GM19455 (cell line): ENCODE results near the gene SORBS1.

Source experiments
- ATAC-seq: cut with Tn5 transposase; IDR thresholded peaks from one replicate; pipeline ENCODE4 v1.9.1; 2021; ENCODE audit not compliant: unreplicated experiment

Gene SORBS1

GRCh38 chr10:95542330-95542729 is 18.8 kb downstream of the SORBS1 start:
- no peak for ATAC-seq

DNA sequence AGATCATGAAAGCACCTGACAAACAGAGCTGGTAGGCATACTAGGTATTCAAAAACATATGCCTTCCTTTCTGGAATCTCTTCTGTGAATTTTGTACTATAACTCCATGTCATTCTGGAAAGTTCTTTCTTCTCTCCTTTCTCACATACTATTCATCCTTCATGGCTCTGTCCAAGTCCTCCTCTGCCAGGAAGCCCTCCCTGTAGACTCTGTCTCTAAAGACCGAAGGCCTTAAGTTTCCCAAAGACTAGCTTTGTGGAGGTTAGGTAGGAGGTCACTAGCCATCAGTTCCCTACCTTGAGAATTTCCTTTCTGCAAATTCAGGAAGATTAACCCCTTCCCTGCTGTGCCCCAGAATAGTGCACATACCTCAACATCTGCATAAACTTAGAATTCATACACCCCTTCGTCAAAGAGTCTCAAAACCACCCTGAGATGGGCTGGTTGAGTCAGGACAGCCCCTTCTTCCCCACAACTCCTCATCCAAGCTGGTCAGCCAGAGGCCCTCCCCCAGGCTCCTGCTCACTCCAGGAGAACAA is 20.6 kb downstream of the SORBS1 start:
- ATAC-seq = no peak

DNA sequence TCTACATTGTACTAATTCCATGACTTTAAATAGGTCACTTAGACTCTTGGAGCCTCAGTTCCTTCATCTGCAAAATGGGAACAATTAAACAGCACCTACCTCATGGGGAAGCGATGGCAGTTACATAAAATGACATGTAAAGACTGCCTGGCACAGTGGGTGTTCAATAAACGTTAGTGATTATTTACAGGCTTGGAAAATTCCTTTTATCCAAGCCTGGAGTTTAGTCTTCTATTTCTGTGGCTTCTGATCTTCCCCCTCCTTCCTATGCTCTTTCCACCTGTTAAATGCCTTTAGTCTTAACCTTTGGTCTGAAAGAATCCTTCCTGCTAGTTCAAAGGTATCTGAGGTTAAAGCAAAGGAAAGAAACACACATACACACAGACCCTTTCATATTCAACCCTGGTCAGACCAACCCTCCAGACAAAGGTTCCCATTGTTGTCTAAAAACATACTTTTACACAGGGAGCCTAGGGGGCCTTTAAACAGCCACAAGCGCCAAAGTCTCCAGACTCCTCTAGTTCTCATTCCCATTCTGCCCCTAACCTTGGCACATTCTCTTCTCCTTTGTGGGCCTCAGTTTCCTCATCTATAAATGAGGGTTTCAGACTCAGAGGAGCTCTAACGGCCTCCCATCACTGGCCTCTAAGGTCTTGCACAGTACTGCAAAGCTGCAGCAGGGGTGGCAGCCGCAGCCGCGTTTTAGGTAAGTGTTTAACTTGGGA is 21.4 kb downstream of the SORBS1 start:
- no peak for ATAC-seq

- no peak for ATAC-seq
Observed at GRCh38 chr10:95538412-95538811, 22.8 kb downstream of the SORBS1 start.

GRCh38 chr10:95537542-95537927 is 23.6 kb downstream of the SORBS1 start:
- ATAC-seq = no peak

- no peak for ATAC-seq
Observed at GRCh38 chr10:95536894-95537541, 24.2 kb downstream of the SORBS1 start.

- no peak for ATAC-seq
Observed at GRCh38 chr10:95536017-95536416, 25.2 kb downstream of the SORBS1 start.

DNA sequence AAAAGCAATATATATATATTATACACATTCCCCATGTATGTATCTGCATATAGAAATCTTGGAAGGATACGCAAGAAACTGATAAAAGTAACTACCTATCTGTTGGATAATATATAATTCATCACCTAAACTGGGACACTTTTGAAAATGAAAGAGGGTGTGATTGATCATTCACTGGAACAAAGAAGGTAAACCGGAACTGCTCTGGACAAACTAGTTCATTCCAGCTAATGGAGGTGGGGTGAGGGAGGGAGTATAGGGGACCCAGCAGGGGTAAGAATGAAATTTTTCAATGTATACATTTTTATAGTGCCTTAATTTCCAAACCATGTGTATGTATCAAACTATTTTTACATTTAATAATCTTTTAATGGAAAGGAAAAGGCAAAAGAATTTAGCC is 25.6 kb downstream of the SORBS1 start:
- no peak for ATAC-seq

- no peak for ATAC-seq
Observed at GRCh38 chr10:95533590-95533989, 27.6 kb downstream of the SORBS1 start.

GRCh38 chr10:95532536-95532935 is 28.6 kb downstream of the SORBS1 start:
- no peak for ATAC-seq

DNA sequence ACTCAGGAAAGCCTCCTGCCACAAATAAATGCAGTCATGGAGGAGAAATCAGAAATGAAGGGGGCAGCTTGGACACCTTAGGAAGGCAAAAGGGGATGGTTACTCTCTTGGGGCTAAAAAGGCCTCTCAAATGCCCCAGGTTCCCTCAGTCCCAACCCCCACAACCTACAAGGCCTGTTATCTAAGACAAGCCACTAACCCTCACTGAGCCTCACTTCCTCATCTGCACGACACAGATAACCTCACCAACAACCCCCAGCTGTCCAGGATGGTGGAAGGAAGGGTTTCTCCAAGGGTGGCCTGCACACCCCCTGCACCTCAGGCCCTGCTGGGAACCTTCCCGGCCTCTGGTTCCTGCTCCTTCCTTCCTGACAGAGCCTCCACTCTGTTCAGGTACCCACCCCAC is 29.2 kb downstream of the SORBS1 start:
- no peak for ATAC-seq

DNA sequence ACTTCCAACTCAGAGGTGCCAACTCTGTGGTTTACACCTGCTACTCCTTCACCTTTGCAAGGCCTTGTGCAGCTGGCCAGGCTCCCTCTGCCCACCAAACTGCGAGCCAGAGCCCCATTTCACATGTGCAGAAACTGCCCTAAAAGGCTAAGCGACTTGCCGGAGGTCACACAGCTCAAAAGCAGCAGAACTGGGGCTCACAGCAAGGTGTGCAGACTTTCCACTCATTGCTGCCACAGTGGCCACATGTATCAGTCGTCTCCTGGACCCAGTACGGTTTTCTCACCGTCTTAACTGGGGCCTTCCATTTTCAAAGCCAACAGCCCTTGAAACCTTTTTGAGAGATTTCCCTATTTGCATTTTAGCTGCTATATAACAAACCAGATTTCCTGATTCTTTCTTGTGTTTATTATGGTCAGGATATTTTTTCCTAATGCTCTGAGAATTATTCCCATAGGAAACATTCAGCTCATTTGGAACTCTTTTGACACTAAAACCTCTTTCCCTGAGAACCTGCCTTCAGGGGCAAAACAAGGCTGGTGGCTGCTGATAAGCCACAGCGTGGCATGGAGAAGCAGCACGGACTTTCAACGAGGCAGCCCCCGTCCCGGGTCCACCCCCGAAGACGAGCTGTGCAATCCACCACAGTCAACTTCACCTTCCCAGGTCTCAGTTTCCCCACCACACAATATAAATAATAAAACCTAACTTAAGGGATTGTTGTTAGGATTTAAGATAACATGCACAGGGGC is 29.9 kb downstream of the SORBS1 start:
- ATAC-seq = no peak

- no peak for ATAC-seq
Observed at GRCh38 chr10:95530561-95530960, 30.6 kb downstream of the SORBS1 start.

GRCh38 chr10:95530029-95530428 is 31.1 kb downstream of the SORBS1 start:
- ATAC-seq = no peak

- ATAC-seq = no peak
Observed at GRCh38 chr10:95526044-95526443, 35.1 kb downstream of the SORBS1 start.

- ATAC-seq = no peak
Observed at GRCh38 chr10:95525033-95525418, 36.1 kb downstream of the SORBS1 start.

DNA sequence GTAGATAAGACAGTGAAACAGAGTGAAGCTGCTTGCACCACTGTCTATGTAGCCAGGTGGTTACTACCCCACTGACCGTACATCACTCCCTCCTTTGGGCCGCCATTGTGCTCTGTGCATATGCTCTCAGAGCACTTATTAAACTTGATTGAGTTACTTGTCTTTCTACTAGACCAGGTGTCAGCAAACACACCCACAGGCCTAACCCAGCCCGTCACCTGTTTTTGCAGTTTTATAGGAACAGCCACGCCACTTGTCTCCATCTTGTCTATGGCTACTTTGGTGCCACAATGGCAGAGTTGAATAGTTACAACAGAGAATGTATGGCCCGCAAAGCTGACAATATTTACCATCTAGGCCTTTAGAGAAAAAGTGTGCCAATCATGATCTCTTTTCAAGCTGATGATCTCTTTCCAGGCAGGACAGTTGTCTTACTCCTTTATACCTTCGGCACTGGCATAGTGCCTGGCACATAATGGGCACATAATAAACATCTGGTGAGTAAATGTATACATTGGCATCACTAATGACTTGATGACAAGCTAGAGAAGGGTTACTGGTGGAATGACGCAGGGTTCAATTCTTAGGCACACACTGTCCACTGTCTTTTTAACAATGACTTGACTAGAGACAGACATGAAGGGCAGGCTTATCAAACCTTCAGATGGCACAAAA is 36.7 kb downstream of the SORBS1 start:
- ATAC-seq = no peak

- no peak for ATAC-seq
Observed at GRCh38 chr10:95522117-95522516, 39.1 kb downstream of the SORBS1 start.

GRCh38 chr10:95520617-95521016 is 40.6 kb downstream of the SORBS1 start:
- ATAC-seq = no peak

DNA sequence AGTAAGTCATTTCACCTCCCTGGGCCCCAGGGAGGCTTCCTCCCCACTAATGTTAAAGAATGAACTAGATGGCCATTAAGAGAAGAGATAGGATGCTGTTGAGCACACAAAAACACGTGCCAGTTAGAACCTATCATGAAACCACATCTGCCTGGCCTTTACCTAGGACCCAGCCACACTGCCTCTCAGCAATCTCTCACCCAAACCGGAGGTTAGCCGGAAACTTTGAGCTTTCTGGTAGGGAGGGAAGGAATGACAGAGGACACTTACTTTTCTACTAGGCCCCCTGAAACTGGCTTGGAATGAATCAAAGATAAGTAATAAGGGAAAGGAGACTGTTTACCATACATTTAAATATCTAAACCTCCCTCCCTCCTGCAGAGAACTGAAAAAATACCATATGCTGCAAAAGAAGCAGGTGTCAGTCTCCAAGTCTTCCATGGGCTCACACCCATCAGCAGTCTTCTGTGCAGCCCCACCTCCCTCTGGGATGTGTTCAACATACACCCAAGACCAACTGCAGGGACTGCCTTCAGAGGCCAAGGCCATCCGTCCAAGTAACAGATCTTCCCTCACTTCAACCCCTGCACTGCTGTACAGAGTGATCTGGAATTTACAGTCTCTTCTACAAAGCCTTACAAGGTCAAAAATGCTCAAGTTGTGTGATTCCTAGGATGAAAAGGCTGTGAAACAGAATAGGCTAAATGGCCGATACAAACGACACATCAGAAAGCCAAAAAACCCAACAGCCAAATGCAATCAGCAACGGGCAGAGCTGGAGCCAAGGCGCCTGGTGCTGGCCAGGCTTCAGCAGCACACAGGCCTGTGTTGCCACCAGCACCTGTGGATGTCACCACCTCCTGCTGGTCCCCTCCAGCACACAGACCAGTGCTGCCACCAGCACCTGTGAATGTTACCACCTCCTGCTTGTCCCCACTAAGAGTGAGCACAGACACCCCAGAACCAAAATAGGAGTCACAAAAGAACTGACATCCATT is 42.4 kb downstream of the SORBS1 start:
- no peak for ATAC-seq
